Measurements from ENCODE around the gene C15orf40.
"Not testable (repeated sequence)": the region's sequence is repeated elsewhere in the genome, so short reads cannot be mapped to it uniquely, and the experiment has no call there.

C15orf40 gene

DNA sequence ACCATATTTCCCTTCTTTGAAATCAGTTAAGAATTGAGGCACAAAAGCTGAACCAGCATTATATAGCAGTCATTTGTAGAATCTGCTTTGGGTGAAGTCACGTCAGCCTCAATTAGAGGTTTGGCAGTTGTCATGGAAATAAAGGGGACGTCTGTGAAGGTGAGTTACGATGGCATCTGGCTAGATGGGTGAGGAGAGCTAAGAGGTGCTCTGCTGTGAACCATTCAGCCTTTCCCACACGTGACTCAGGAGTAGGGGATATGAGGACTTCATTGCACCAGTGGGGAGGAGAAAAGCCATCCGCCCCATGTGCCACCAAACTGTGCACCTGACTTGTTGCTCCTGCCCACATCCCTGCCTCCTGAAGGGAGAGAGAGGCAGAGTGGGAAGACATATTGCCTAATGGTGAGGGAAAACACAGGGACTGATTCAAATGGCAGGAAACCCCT is 2.8 kb upstream of the C15orf40 start:
- peaks cover 36 to 42% of the 10 kb centered on the region in 2 donors for H3K4me1 Mint-ChIP-seq (ENCODE audit: low read depth in 2 of 2)
- no peaks in the 10 kb centered on the region for H3K9me3 Mint-ChIP-seq
- H3K36me3 Mint-ChIP-seq (ENCODE audit: insufficient read depth) = peaks cover 49% of the 10 kb centered on the region
- no peaks in the 10 kb centered on the region for H3K27me3 Mint-ChIP-seq
- peak overlapping the region; percentile 4 to 36 for H3K27ac Mint-ChIP-seq
- ATAC-seq (replicated peaks) (no peak), DNase-seq (no peak)
- no peak overlapping the region for H3K4me3 Mint-ChIP-seq

GRCh38 chr15:83012636-83013035 is 1.2 kb upstream of the C15orf40 start:
- Mint-ChIP-seq H3K27ac (no peak overlapping the region), H3K4me3 (peak overlapping the region in 1 of 2 donors; percentile 98), H3K4me1 (ENCODE audit: low read depth in 2 of 2) (peaks cover 36 to 42% of the 10 kb centered on the region in 2 donors), H3K9me3 (no peaks in the 10 kb centered on the region), H3K27me3 (no peaks in the 10 kb centered on the region), H3K36me3 (ENCODE audit: insufficient read depth) (peaks cover 47% of the 10 kb centered on the region)
- no peak for DNase-seq
- no peak for ATAC-seq (replicated peaks)

GRCh38 chr15:83012076-83012426 is 612 bp upstream of the C15orf40 start:
- H3K27ac Mint-ChIP-seq = peak overlapping the region; percentile 82 to 87
- peak overlapping the region; percentile 87 to 98 for H3K4me3 Mint-ChIP-seq
- DNase-seq (no peak), ATAC-seq (replicated peaks) (no peak)
- H3K9me3 Mint-ChIP-seq = no peaks in the 10 kb centered on the region
- H3K4me1 Mint-ChIP-seq (ENCODE audit: low read depth in 2 of 2) = peaks cover 36 to 45% of the 10 kb centered on the region in 2 donors
- peaks cover 47% of the 10 kb centered on the region for H3K36me3 Mint-ChIP-seq (ENCODE audit: insufficient read depth)
- H3K27me3 Mint-ChIP-seq = no peaks in the 10 kb centered on the region

DNA sequence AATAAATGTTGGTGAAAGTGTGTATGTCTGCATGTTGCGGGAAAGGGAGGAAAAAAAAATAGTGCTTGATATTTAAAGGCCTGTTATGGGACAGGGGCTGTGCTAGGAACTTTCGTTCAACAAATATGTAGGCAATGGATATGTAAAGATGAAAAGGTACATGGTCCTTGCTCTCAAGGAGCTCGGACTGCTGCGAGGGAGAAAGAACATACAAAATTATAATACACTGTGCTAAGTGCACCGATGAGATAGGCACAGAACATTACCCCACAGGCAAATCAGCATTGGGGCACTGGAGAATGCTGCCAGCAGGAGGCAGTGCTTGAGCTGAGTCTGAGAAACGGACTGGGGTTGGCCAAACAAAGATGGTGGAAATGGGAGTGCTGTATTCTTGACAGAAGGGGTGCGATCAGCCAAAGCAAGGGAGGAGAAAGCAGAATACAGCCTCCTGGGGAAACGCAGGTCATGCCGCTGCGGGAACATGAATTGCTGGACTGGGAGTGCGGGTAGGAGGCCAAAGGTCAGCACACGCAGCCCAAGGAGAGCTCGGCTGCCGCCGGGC is 649 bp downstream of the C15orf40 start:
- H3K4me1 Mint-ChIP-seq (ENCODE audit: low read depth in 2 of 2) = peaks cover 36 to 47% of the 10 kb centered on the region in 2 donors

GRCh38 chr15:83000672-83001031 is 10.8 kb downstream of the C15orf40 start:
- ATAC-seq (replicated peaks); H3K9me3 Mint-ChIP-seq; H3K4me1 Mint-ChIP-seq (ENCODE audit: low read depth in 2 of 2); H3K27me3 Mint-ChIP-seq; DNase-seq: not testable (repeated sequence)
- Mint-ChIP-seq H3K27ac (peak overlapping the region; percentile 91), H3K4me3 (peak overlapping the region; percentile 65 to 73), H3K36me3 (ENCODE audit: insufficient read depth) (peaks cover 16% of the 10 kb centered on the region)

More for the DNA sequence above, 649 bp downstream of the C15orf40 start:
- H3K4me3 Mint-ChIP-seq = peak overlapping the region; percentile 87 to 98
- H3K27me3 Mint-ChIP-seq = no peaks in the 10 kb centered on the region
- H3K9me3 Mint-ChIP-seq = no peaks in the 10 kb centered on the region
- H3K36me3 Mint-ChIP-seq (ENCODE audit: insufficient read depth) = peaks cover 41% of the 10 kb centered on the region
- H3K27ac Mint-ChIP-seq = peak overlapping the region; percentile 82 to 87
- ATAC-seq (replicated peaks) = peak; percentile 56
- peak; percentile 61 to 67 (median 65) for DNase-seq

DNA sequence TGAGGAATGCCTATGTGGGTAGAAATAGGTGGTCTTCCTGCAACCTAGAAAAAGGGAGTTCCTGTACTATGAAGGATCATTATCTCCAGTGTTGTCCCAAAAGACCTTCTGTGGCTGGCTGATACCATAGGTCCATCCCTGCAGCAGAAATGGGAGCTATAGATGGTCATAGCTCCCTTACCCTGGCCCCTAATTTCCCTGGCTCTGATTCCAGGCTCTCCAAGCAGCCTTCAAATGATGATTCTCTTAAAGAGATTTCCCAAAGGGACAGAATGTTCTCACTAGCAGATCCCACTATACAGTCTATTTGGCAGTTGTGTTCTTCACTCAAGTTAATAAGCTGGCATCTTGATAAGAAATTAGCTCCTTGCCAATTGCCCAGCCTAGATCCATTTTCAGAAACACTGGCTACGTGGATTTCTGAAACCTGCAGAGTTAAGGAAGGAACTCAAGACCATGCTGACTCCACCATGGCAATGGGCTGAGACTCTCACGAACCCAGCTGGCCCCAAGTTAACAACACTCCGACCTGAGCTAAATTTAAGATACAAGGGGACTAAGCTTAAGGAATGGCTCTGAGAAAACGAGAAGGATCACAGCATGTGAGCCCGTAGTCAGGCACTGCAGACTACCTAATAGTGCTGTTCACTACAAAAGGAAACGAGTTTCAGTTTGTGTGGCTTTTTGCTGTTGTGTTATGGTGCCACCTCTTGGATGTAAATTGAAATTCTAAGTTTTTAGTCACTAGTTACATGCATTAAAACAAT is 11.4 kb downstream of the C15orf40 start:
- H3K27ac Mint-ChIP-seq = peak overlapping the region; percentile 91
- peak overlapping the region; percentile 65 to 73 for H3K4me3 Mint-ChIP-seq
- peaks cover 10% of the 10 kb centered on the region for H3K36me3 Mint-ChIP-seq (ENCODE audit: insufficient read depth)
- peaks cover 6 to 8% of the 10 kb centered on the region in 2 donors for H3K4me1 Mint-ChIP-seq (ENCODE audit: low read depth in 2 of 2)
- DNase-seq (peak; percentile 8 to 35 (median 22)), ATAC-seq (replicated peaks) (peak; percentile 84)
- no peaks in the 10 kb centered on the region for H3K9me3 Mint-ChIP-seq
- no peaks in the 10 kb centered on the region for H3K27me3 Mint-ChIP-seq

- Mint-ChIP-seq H3K36me3 (ENCODE audit: insufficient read depth) (peaks cover 7% of the 10 kb centered on the region), H3K4me1 (ENCODE audit: low read depth in 2 of 2) (peaks cover 6 to 8% of the 10 kb centered on the region in 2 donors), H3K27me3 (no peaks in the 10 kb centered on the region), H3K9me3 (no peaks in the 10 kb centered on the region), H3K4me3 (no peak overlapping the region), H3K27ac (peak overlapping the region in 1 of 2 donors; percentile 91)
- DNase-seq (no peak), ATAC-seq (replicated peaks) (no peak)
These were observed 12.0 kb downstream of the C15orf40 start for GRCh38 chr15:82999426-82999825.

GRCh38 chr15:82995938-82996337 is 15.5 kb downstream of the C15orf40 start:
- H3K27ac Mint-ChIP-seq = no peak overlapping the region
- H3K27me3 Mint-ChIP-seq = no peaks in the 10 kb centered on the region
- H3K4me3 Mint-ChIP-seq = no peak overlapping the region
- H3K9me3 Mint-ChIP-seq = no peaks in the 10 kb centered on the region
- peaks cover 6 to 8% of the 10 kb centered on the region in 2 donors for H3K4me1 Mint-ChIP-seq (ENCODE audit: low read depth in 2 of 2)
- ATAC-seq (replicated peaks) (no peak), DNase-seq (no peak)
- peaks cover 11% of the 10 kb centered on the region for H3K36me3 Mint-ChIP-seq (ENCODE audit: insufficient read depth)

- H3K27ac Mint-ChIP-seq = peak overlapping the region in 1 of 2 donors; percentile 65
These were observed 16.4 kb downstream of the C15orf40 start for GRCh38 chr15:82995076-82995475.

DNA sequence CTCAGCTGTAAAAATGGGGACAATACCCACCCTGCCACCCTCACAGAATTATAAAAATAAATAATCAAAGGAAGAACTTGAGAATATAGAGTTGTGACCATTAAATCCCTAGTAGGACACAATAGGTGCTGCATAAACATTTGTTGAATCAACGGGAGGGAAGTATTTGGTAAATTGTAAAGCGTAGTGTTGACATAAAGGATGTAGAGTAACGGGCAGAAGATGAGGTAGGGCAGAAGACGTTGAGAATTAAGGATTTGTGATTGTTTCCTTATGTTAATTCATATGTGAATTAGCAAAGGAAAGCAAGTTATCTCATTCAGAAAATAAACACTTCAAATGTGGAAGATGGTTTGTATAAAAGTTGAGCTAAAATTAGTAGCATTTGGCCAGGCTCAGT is 18.3 kb downstream of the C15orf40 start:
- DNase-seq (no peak), ATAC-seq (replicated peaks) (no peak)
- H3K4me1 Mint-ChIP-seq (ENCODE audit: low read depth in 2 of 2) = peaks cover 0 to 4% of the 10 kb centered on the region in 2 donors
- H3K4me3 Mint-ChIP-seq = no peak overlapping the region
- H3K27ac Mint-ChIP-seq = no peak overlapping the region
- H3K27me3 Mint-ChIP-seq = no peaks in the 10 kb centered on the region
- peaks cover 35% of the 10 kb centered on the region for H3K36me3 Mint-ChIP-seq (ENCODE audit: insufficient read depth)
- no peaks in the 10 kb centered on the region for H3K9me3 Mint-ChIP-seq

More at GRCh38 chr15:82995076-82995475, 16.4 kb downstream of the C15orf40 start:
- peaks cover 16% of the 10 kb centered on the region for H3K36me3 Mint-ChIP-seq (ENCODE audit: insufficient read depth)
- H3K9me3 Mint-ChIP-seq = no peaks in the 10 kb centered on the region
- H3K4me3 Mint-ChIP-seq = no peak overlapping the region
- H3K27me3 Mint-ChIP-seq = no peaks in the 10 kb centered on the region
- no peak for DNase-seq
- no peak for ATAC-seq (replicated peaks)
- H3K4me1 Mint-ChIP-seq (ENCODE audit: low read depth in 2 of 2) = peaks cover 3 to 4% of the 10 kb centered on the region in 2 donors

- Mint-ChIP-seq H3K9me3 (no peaks in the 10 kb centered on the region), H3K27me3 (no peaks in the 10 kb centered on the region), H3K36me3 (ENCODE audit: insufficient read depth) (peaks cover 41% of the 10 kb centered on the region), H3K27ac (no peak overlapping the region), H3K4me3 (no peak overlapping the region), H3K4me1 (ENCODE audit: low read depth in 2 of 2) (peaks cover under 1 to 5% of the 10 kb centered on the region in 2 donors)
- DNase-seq = no peak
- no peak for ATAC-seq (replicated peaks)
These were observed 18.9 kb downstream of the C15orf40 start for GRCh38 chr15:82992436-82992998.

DNA sequence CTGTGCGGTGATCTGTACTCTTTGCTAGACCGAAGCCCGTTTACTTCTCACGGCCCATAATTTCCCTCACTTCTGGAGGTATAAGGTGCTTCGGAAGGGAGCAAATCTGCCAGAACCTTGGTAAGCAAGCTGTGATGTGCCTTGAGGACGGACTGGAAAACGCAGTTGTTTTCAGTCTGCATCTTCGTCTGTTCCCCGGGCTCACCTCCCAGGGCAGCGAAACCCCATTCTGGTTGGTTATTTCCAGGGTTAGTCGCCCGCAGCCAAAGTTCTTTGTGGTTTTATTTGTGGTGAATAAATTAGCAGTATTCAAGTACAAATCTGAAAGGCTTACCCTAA is 25.0 kb downstream of the C15orf40 start:
- Mint-ChIP-seq H3K36me3 (ENCODE audit: insufficient read depth) (peaks cover 49% of the 10 kb centered on the region), H3K27me3 (no peaks in the 10 kb centered on the region), H3K4me3 (peak overlapping the region; percentile 98), H3K27ac (peak overlapping the region; percentile 80 to 99), H3K9me3 (no peaks in the 10 kb centered on the region), H3K4me1 (ENCODE audit: low read depth in 2 of 2) (peaks cover 17 to 23% of the 10 kb centered on the region in 2 donors)
- ATAC-seq (replicated peaks) (peak; percentile 48), DNase-seq (peak in 1 of 3 experiments; percentile 17)

- DNase-seq (peak; percentile 86 to 91 (median 87)), ATAC-seq (replicated peaks) (peak; percentile 92)
- Mint-ChIP-seq H3K4me3 (peak within 1 kb of the TSS; percentile 98), H3K27me3 (no peaks in the 10 kb centered on the region), H3K4me1 (ENCODE audit: low read depth in 2 of 2) (peaks cover 17 to 23% of the 10 kb centered on the region in 2 donors), H3K9me3 (no peaks in the 10 kb centered on the region), H3K36me3 (ENCODE audit: insufficient read depth) (peaks cover 45% of the 10 kb centered on the region), H3K27ac (peak within 1 kb of the TSS; percentile 80 to 99)
These were observed 25.6 kb downstream of the C15orf40 start, which contains the start of gene RAMAC for GRCh38 chr15:82985688-82986441. TSS of gene RAMAC (plus strand) at chr15:82986210. CDS start at chr15:82989019, 2,809 bp downstream.

All from effector memory CD8-positive, alpha-beta T cell (primary cell).